Liver (tissue), 9 donors: ENCODE data around the gene MRPS18A. TPM values are rescaled to one million over a fixed set of nuclear protein-coding genes. Genes with fewer than 3 reads are reported as not detected.

Source experiments
- DNase-seq: peaks from one replicate; pipeline ENCODE4 v3.0.0-alpha.2; 2017; ENCODE audit warnings: low spot score
- H3K27ac ChIP-seq, 2 donors: one replicate each; pipeline ENCODE4 v1.7.0; 2013; ENCODE audit warnings: inconsistent platforms in 2 of 2, low read length in 2 of 2, control low read depth in 1 of 2, low read depth in 1 of 2, mild to moderate bottlenecking in 1 of 2
- H3K27me3 ChIP-seq, 4 donors: one replicate each; pipeline versions ENCODE4 v1.6.1 to v1.7.0; 2013; ENCODE audit warnings: low read length in 3 of 4, inconsistent platforms in 1 of 4, mild to moderate bottlenecking in 1 of 4, moderate library complexity in 1 of 4; ENCODE audit not compliant: control insufficient read depth in 4 of 4, insufficient read depth in 4 of 4
- H3K36me3 ChIP-seq, 4 donors: one replicate each; pipeline versions ENCODE4 v1.6.1 to v1.7.0; 2013; ENCODE audit warnings: low read length in 3 of 4, mild to moderate bottlenecking in 3 of 4, low read depth in 1 of 4, moderate library complexity in 1 of 4; ENCODE audit not compliant: control insufficient read depth in 4 of 4, insufficient read depth in 3 of 4
- H3K4me1 ChIP-seq, 4 donors: one replicate each; pipeline versions ENCODE4 v1.6.1 to v1.7.0; 2013; ENCODE audit warnings: low read length in 3 of 4, mild to moderate bottlenecking in 3 of 4, moderate library complexity in 1 of 4; ENCODE audit not compliant: control insufficient read depth in 4 of 4, insufficient read depth in 4 of 4
- H3K4me3 ChIP-seq, 3 donors: one replicate each; pipeline versions ENCODE4 v1.6.1 to v1.7.0; 2013; ENCODE audit warnings: low read length in 3 of 3, control low read depth in 1 of 3, low read depth in 1 of 3, mild to moderate bottlenecking in 1 of 3
- H3K9ac ChIP-seq, 2 donors: one replicate each; pipeline ENCODE4 v1.7.0; 2013; ENCODE audit warnings: low read length in 2 of 2, mild to moderate bottlenecking in 2 of 2, moderate library complexity in 2 of 2, control low read depth in 1 of 2, low read depth in 1 of 2
- H3K9me3 ChIP-seq, 4 donors: one replicate each; pipeline versions ENCODE4 v1.6.1 to v1.7.0; 2013; ENCODE audit warnings: low read length in 3 of 4; ENCODE audit not compliant: control insufficient read depth in 4 of 4
- ATF3 ChIP-seq: IDR thresholded peaks from 2 replicates; pipeline ENCODE4 v1.6.1; 2016; ENCODE audit warnings: antibody characterized with exemption
- EGR1 ChIP-seq, 2 donors: IDR thresholded peaks; 2 replicates each; pipeline ENCODE4 v1.6.1; 2016 to 2018; ENCODE audit warnings: antibody characterized with exemption in 2 of 2, low read depth in 2 of 2
- FOXA1 ChIP-seq: IDR thresholded peaks from 2 replicates; pipeline ENCODE4 v1.6.1; 2016; ENCODE audit warnings: antibody characterized with exemption
- FOXA2 ChIP-seq: IDR thresholded peaks from 2 replicates; pipeline ENCODE4 v1.6.1; 2016; ENCODE audit warnings: antibody characterized with exemption
- GABPA ChIP-seq, 2 donors: IDR thresholded peaks in 1 of 2; conservative IDR thresholded peaks in 1 of 2; 2 replicates each; pipeline ENCODE4 v1.6.1; 2016; ENCODE audit warnings: antibody characterized with exemption in 2 of 2, mild to moderate bottlenecking in 1 of 2, moderate library complexity in 1 of 2
- HNF4A ChIP-seq, 2 donors: conservative IDR thresholded peaks; 2 replicates each; pipeline ENCODE4 v1.6.1; 2016; ENCODE audit warnings: antibody characterized with exemption in 2 of 2, mild to moderate bottlenecking in 2 of 2
- HNF4G ChIP-seq: IDR thresholded peaks from 2 replicates; pipeline ENCODE4 v1.6.1; 2016; ENCODE audit warnings: antibody characterized with exemption
- JUND ChIP-seq, 2 donors: IDR thresholded peaks; 2 replicates each; pipeline ENCODE4 v1.6.1; 2016; ENCODE audit warnings: antibody characterized with exemption in 2 of 2
- NR2F2 ChIP-seq: IDR thresholded peaks from 2 replicates; pipeline ENCODE4 v1.6.1; 2016; ENCODE audit warnings: antibody characterized with exemption
- RAD21 ChIP-seq, 2 donors: IDR thresholded peaks; 2 replicates each; pipeline ENCODE4 v1.6.1; 2016; ENCODE audit warnings: antibody characterized with exemption in 2 of 2, mild to moderate bottlenecking in 2 of 2
- REST ChIP-seq: IDR thresholded peaks from 2 replicates; pipeline ENCODE4 v1.6.1; 2016; ENCODE audit warnings: antibody characterized with exemption, mild to moderate bottlenecking
- RXRA ChIP-seq, 2 donors: IDR thresholded peaks; 2 replicates each; pipeline ENCODE4 v1.6.1; 2017 to 2018; ENCODE audit warnings: antibody characterized with exemption in 2 of 2, mild to moderate bottlenecking in 1 of 2
- YY1 ChIP-seq: IDR thresholded peaks from 2 replicates; pipeline ENCODE4 v1.6.1; 2016; ENCODE audit warnings: antibody characterized with exemption, mild to moderate bottlenecking
- WGBS: extraction: QIAGEN DNeasy Blood & Tissue Kit; methylation state at CpG from one replicate; pipeline ENCODE4 v1.1.7; 2013; 5-methylcytosine and 5-hydroxymethylcytosine counted together
- polyA plus RNA-seq, 2 donors: library from polyadenylated mRNA; stranded (reverse) in 1 of 2; unstranded in 1 of 2; fragments of 200-250 nt in 1 of 2; fragments of >200 nt in 1 of 2; fragmentation: Nextera tagmentation in 1 of 2; extraction: Ambion mirVana in 1 of 2; gene quantifications; one replicate each; pipeline versions ENCODE4 v1.2.1 to v1.2.3, GENCODE V29; 2013 to 2015
- total RNA-seq, 2 donors: library from RNA; depleted of rRNA; stranded (reverse); fragments of >200 nt; gene quantifications; one replicate each; pipeline ENCODE4 v1.2.3, GENCODE V29; 2014
- TF ChIP-seq, protein P1 (sequence below): fragments of 150-350 bp; IDR thresholded peaks from 2 replicates; pipeline ENCODE4 v1.5.1; 2017; ENCODE audit warnings: improper control_type of control experiment, low read depth, low read length; ENCODE audit not compliant: missing input control
- TF ChIP-seq, protein P2 (sequence below): IDR thresholded peaks from 2 replicates; pipeline ENCODE4 v1.6.1; 2016; ENCODE audit warnings: antibody characterized with exemption
- TF ChIP-seq, protein P3 (sequence below): IDR thresholded peaks from 2 replicates; pipeline ENCODE4 v1.6.1; 2016; ENCODE audit warnings: antibody characterized with exemption
- donor health status: healthy.
- donor health status: healthy.
- donor health status: healthy.
- donor health status: healthy.
- donor health status: healthy.

Gene MRPS18A
- total and polyA plus RNA-seq, 4 donors = 21.5 to 50.5 (median 35.0) TPM

GRCh38 chr6:43648248-43648647 lies 39.3 kb downstream of the MRPS18A start:
- H3K36me3 ChIP-seq = no peaks in the 10 kb centered on the region
- 94% methylated on average over 2 of the region's 2 CpGs for WGBS
- peaks cover 0 to 3% (median 0%) of the 10 kb centered on the region in 4 donors for H3K4me1 ChIP-seq
- H3K27me3 ChIP-seq = no peaks in the 10 kb centered on the region
- H3K9me3 ChIP-seq = no peaks in the 10 kb centered on the region
- no peak overlapping the region for H3K9ac ChIP-seq
- no peak for TF ChIP-seq NR2F2
- TF ChIP-seq GABPA (IDR thresholded peaks at IDR 0.05 in 1 of 2, conservative IDR thresholded peaks at IDR 0.05 in 1 of 2) = no peak
- TF ChIP-seq YY1 = no peak
- no peak for TF ChIP-seq RXRA (IDR thresholded peaks at IDR 0.05)
- TF ChIP-seq FOXA2 = no peak
- no peak for TF ChIP-seq JUND (IDR thresholded peaks at IDR 0.05)
- TF ChIP-seq, protein P1, sequence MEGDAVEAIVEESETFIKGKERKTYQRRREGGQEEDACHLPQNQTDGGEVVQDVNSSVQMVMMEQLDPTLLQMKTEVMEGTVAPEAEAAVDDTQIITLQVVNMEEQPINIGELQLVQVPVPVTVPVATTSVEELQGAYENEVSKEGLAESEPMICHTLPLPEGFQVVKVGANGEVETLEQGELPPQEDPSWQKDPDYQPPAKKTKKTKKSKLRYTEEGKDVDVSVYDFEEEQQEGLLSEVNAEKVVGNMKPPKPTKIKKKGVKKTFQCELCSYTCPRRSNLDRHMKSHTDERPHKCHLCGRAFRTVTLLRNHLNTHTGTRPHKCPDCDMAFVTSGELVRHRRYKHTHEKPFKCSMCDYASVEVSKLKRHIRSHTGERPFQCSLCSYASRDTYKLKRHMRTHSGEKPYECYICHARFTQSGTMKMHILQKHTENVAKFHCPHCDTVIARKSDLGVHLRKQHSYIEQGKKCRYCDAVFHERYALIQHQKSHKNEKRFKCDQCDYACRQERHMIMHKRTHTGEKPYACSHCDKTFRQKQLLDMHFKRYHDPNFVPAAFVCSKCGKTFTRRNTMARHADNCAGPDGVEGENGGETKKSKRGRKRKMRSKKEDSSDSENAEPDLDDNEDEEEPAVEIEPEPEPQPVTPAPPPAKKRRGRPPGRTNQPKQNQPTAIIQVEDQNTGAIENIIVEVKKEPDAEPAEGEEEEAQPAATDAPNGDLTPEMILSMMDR = no peak
- TF ChIP-seq ATF3 = no peak
- TF ChIP-seq, protein P2, sequence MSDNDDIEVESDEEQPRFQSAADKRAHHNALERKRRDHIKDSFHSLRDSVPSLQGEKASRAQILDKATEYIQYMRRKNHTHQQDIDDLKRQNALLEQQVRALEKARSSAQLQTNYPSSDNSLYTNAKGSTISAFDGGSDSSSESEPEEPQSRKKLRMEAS = no peak
- no peak for TF ChIP-seq RAD21 (IDR thresholded peaks at IDR 0.05)
- TF ChIP-seq FOXA1 = no peak
- TF ChIP-seq REST = no peak
- no peak for TF ChIP-seq HNF4A (conservative IDR thresholded peaks at IDR 0.05)
- no peak for TF ChIP-seq EGR1 (IDR thresholded peaks at IDR 0.05; ENCODE audit: low read depth in 2 of 2)
- TF ChIP-seq, protein P3, sequence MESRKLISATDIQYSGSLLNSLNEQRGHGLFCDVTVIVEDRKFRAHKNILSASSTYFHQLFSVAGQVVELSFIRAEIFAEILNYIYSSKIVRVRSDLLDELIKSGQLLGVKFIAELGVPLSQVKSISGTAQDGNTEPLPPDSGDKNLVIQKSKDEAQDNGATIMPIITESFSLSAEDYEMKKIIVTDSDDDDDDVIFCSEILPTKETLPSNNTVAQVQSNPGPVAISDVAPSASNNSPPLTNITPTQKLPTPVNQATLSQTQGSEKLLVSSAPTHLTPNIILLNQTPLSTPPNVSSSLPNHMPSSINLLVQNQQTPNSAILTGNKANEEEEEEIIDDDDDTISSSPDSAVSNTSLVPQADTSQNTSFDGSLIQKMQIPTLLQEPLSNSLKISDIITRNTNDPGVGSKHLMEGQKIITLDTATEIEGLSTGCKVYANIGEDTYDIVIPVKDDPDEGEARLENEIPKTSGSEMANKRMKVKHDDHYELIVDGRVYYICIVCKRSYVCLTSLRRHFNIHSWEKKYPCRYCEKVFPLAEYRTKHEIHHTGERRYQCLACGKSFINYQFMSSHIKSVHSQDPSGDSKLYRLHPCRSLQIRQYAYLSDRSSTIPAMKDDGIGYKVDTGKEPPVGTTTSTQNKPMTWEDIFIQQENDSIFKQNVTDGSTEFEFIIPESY = no peak
- no peak for TF ChIP-seq HNF4G
- no peak overlapping the region for H3K27ac ChIP-seq
- no peak for DNase-seq
- H3K4me3 ChIP-seq = no peak overlapping the region

DNA sequence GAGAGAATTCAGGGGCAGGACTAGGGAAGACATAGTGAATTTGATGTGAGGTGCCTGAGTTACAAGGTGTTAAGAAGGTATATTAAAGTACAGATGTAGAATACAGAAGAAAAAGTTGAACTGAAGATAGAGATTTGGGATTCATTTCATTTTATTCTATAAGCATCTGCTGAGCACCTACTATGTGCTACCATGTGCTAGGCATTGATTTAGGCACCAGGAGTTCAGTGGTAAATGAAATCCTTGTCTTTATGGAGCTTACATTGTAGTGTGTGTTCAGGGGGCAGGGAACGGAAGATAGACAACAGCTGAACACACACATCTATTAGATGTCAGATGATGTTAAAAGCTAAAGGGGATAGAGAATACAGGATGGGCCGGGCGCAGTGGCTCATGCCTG lies 40.0 kb downstream of the MRPS18A start:
- Histone ChIP-seq H3K4me3 (no peak overlapping the region), H3K36me3 (peaks cover 0 to 2% (median 0%) of the 10 kb centered on the region in 4 donors), H3K4me1 (peaks cover 0 to 3% (median 0%) of the 10 kb centered on the region in 4 donors), H3K27me3 (no peaks in the 10 kb centered on the region), H3K9ac (no peak overlapping the region), H3K27ac (no peak overlapping the region), H3K9me3 (no peaks in the 10 kb centered on the region)
- no peak for DNase-seq
- WGBS = 96% methylated on average over 3 of the region's 3 CpGs
- TF ChIP-seq ATF3 (no peak), REST (no peak), NR2F2 (no peak)
